K562 (cell line): ENCODE data around the gene OR2D2. TPM values are rescaled to one million over a fixed set of nuclear protein-coding genes. Genes with fewer than 3 reads are reported as not detected.

ENCODE experiments used
- DMBX1 ChIP-seq: fragments of 250-450 bp; sonication (Bioruptor Pico); IDR thresholded peaks from 2 replicates; pipeline ENCODE4 v1.8.0; 2022; ENCODE audit warnings: inconsistent platforms, mild to moderate bottlenecking, moderate library complexity, borderline replicate concordance
- FOXA1 ChIP-seq: fragments of 450-650 bp; IDR thresholded peaks from 2 replicates; pipeline ENCODE4 v1.6.1; 2016; ENCODE audit warnings: mild to moderate bottlenecking, borderline replicate concordance
- OTX1 ChIP-seq: fragments of 450-650 bp; formaldehyde crosslinking; IDR thresholded peaks from 2 replicates; pipeline ENCODE4 v1.4.0; 2022; ENCODE audit warnings: mild to moderate bottlenecking
- ZBTB1 ChIP-seq: sonication (generic); formaldehyde crosslinking; IDR thresholded peaks from 2 replicates; pipeline ENCODE4 v1.8.1; 2023; ENCODE audit warnings: missing genetic modification reagents, low read depth, mild to moderate bottlenecking, borderline replicate concordance
- ZKSCAN1 ChIP-seq: fragments of 150-350 bp; IDR thresholded peaks from 2 replicates; pipeline ENCODE4 v1.6.1; 2016; ENCODE audit warnings: low read depth, low read length
- polyA plus RNA-seq, 8 experiments: library from polyadenylated mRNA; depleted of rRNA in 4 of 8; stranded (reverse) in 5 of 8; unstranded in 3 of 8; fragments of >200 nt; fragmentation: Nextera tagmentation in 2 of 8; fragmentation: Illumina TruSeq in 1 of 8; extraction: Ambion mirVana in 2 of 8; extraction: Trizol in 1 of 8; gene quantifications; 2 replicates each; pipeline versions ENCODE4 v1.2.1 to v1.2.3, GENCODE V29; 2011 to 2014; ENCODE audit warnings: inconsistent platforms in 1 of 8, missing spikeins in 1 of 8
- total RNA-seq, 7 experiments: library from RNA; depleted of rRNA in 6 of 7; stranded (reverse); fragments of >200 nt in 6 of 7; fragmentation: Illumina TruSeq in 2 of 7; extraction: Trizol in 2 of 7; gene quantifications; 2 replicates each; pipeline versions ENCODE4 v1.2.1 to v1.2.3, GENCODE V29; 2011 to 2021; ENCODE audit warnings: low replicate concordance in 1 of 7
- TF ChIP-seq, protein P1 (sequence below): sonication (generic); formaldehyde crosslinking; IDR thresholded peaks from 2 replicates; pipeline ENCODE4 v1.8.1; 2023; ENCODE audit warnings: mild to moderate bottlenecking, missing genetic modification reagents
- TF ChIP-seq, protein P2 (sequence below): fragments of 450-650 bp; formaldehyde crosslinking; IDR thresholded peaks from 2 replicates; pipeline ENCODE4 v1.4.0; 2020; ENCODE audit warnings: mild to moderate bottlenecking, moderate library complexity
- TF ChIP-seq, protein P3 (sequence below), 2 experiments: fragments of 450-650 bp in 1 of 2; sonication (generic) in 1 of 2; formaldehyde crosslinking; conservative IDR thresholded peaks; 2 replicates each; pipeline versions ENCODE4 v1.4.0 to v1.8.1; 2020 to 2022; ENCODE audit warnings: mild to moderate bottlenecking in 1 of 2, missing genetic modification reagents in 1 of 2
- TF ChIP-seq, protein P4 (sequence below): fragments of 250-450 bp; sonication (Bioruptor Pico); IDR thresholded peaks from 2 replicates; pipeline ENCODE4 v1.4.0; 2020; ENCODE audit warnings: mild to moderate bottlenecking
- TF ChIP-seq, protein P5 (sequence below): fragments of 450-650 bp; IDR thresholded peaks from 2 replicates; pipeline ENCODE4 v1.6.1; 2016; ENCODE audit warnings: borderline replicate concordance
- TF ChIP-seq, protein P6 (sequence below): sonication (generic); formaldehyde crosslinking; IDR thresholded peaks from 2 replicates; pipeline ENCODE4 v1.8.0; 2022; ENCODE audit warnings: missing genetic modification reagents, mild to moderate bottlenecking, moderate library complexity, borderline replicate concordance

The OR2D2 gene
- total and polyA plus RNA-seq, 9 of the 15 experiments (the other 6 are each of a cell fraction or from before 2014, with no cell fraction given) = 0.10 to 1.0 (median 0.57) TPM; not detected in 2

DNA sequence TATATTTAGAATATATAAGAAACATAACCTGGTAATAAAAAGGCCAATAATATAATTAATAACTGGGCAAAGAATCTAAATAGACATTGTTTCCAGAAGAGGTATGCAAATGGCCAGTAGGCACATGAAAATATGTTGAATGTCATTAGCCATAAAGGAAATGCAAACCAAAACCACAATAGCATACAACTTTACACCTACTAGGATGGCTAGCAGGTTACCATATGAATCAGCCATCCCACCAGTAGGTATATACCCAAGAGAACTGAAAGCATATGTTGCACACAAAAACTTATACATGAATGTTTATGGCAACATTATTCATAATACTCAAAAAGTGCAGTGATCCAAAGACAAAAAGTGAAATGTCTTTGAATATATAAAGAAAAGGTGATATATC, 2.7 kb upstream of the OR2D2 start (continued):
- TF ChIP-seq, protein P1, sequence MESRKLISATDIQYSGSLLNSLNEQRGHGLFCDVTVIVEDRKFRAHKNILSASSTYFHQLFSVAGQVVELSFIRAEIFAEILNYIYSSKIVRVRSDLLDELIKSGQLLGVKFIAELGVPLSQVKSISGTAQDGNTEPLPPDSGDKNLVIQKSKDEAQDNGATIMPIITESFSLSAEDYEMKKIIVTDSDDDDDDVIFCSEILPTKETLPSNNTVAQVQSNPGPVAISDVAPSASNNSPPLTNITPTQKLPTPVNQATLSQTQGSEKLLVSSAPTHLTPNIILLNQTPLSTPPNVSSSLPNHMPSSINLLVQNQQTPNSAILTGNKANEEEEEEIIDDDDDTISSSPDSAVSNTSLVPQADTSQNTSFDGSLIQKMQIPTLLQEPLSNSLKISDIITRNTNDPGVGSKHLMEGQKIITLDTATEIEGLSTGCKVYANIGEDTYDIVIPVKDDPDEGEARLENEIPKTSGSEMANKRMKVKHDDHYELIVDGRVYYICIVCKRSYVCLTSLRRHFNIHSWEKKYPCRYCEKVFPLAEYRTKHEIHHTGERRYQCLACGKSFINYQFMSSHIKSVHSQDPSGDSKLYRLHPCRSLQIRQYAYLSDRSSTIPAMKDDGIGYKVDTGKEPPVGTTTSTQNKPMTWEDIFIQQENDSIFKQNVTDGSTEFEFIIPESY (CRISPR knock-in tag) = no peak
- TF ChIP-seq, protein P2, sequence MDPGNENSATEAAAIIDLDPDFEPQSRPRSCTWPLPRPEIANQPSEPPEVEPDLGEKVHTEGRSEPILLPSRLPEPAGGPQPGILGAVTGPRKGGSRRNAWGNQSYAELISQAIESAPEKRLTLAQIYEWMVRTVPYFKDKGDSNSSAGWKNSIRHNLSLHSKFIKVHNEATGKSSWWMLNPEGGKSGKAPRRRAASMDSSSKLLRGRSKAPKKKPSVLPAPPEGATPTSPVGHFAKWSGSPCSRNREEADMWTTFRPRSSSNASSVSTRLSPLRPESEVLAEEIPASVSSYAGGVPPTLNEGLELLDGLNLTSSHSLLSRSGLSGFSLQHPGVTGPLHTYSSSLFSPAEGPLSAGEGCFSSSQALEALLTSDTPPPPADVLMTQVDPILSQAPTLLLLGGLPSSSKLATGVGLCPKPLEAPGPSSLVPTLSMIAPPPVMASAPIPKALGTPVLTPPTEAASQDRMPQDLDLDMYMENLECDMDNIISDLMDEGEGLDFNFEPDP (CRISPR knock-in tag) = no peak
- TF ChIP-seq OTX1 = no peak
- TF ChIP-seq, protein P3, sequence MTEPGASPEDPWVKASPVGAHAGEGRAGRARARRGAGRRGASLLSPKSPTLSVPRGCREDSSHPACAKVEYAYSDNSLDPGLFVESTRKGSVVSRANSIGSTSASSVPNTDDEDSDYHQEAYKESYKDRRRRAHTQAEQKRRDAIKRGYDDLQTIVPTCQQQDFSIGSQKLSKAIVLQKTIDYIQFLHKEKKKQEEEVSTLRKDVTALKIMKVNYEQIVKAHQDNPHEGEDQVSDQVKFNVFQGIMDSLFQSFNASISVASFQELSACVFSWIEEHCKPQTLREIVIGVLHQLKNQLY (CRISPR knock-in tag; conservative IDR thresholded peaks at IDR 0.05) = no peak
- TF ChIP-seq ZKSCAN1 = no peak
- no peak for TF ChIP-seq DMBX1
- TF ChIP-seq, protein P4, sequence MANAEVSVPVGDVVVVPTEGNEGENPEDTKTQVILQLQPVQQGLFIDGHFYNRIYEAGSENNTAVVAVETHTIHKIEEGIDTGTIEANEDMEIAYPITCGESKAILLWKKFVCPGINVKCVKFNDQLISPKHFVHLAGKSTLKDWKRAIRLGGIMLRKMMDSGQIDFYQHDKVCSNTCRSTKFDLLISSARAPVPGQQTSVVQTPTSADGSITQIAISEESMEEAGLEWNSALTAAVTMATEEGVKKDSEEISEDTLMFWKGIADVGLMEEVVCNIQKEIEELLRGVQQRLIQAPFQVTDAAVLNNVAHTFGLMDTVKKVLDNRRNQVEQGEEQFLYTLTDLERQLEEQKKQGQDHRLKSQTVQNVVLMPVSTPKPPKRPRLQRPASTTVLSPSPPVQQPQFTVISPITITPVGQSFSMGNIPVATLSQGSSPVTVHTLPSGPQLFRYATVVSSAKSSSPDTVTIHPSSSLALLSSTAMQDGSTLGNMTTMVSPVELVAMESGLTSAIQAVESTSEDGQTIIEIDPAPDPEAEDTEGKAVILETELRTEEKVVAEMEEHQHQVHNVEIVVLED (CRISPR knock-in tag) = no peak
- no peak for TF ChIP-seq FOXA1
- TF ChIP-seq, protein P5, sequence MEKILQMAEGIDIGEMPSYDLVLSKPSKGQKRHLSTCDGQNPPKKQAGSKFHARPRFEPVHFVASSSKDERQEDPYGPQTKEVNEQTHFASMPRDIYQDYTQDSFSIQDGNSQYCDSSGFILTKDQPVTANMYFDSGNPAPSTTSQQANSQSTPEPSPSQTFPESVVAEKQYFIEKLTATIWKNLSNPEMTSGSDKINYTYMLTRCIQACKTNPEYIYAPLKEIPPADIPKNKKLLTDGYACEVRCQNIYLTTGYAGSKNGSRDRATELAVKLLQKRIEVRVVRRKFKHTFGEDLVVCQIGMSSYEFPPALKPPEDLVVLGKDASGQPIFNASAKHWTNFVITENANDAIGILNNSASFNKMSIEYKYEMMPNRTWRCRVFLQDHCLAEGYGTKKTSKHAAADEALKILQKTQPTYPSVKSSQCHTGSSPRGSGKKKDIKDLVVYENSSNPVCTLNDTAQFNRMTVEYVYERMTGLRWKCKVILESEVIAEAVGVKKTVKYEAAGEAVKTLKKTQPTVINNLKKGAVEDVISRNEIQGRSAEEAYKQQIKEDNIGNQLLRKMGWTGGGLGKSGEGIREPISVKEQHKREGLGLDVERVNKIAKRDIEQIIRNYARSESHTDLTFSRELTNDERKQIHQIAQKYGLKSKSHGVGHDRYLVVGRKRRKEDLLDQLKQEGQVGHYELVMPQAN = no peak
- TF ChIP-seq, protein P6, sequence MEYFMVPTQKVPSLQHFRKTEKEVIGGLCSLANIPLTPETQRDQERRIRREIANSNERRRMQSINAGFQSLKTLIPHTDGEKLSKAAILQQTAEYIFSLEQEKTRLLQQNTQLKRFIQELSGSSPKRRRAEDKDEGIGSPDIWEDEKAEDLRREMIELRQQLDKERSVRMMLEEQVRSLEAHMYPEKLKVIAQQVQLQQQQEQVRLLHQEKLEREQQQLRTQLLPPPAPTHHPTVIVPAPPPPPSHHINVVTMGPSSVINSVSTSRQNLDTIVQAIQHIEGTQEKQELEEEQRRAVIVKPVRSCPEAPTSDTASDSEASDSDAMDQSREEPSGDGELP = no peak
- TF ChIP-seq ZBTB1 (CRISPR knock-in tag) = no peak
